HG02981 (cell line): ENCODE measurements around the gene BRINP1.
"Not testable (repeated sequence)": the region's sequence is repeated elsewhere in the genome, so short reads cannot be mapped to it uniquely, and the experiment has no call there.

Experiments
- ATAC-seq: cut with Tn5 transposase; IDR thresholded peaks from one replicate; pipeline ENCODE4 v1.9.1; 2021; ENCODE audit warnings: mild to moderate bottlenecking, moderate library complexity; ENCODE audit not compliant: unreplicated experiment

BRINP1 gene

GRCh38 chr9:119216651-119217331 lies 152.4 kb downstream of the BRINP1 start:
- no peak for ATAC-seq

GRCh38 chr9:119215651-119216050 lies 153.6 kb downstream of the BRINP1 start:
- ATAC-seq, result no peak

GRCh38 chr9:119213471-119213870 lies 155.8 kb downstream of the BRINP1 start:
- ATAC-seq, result no peak

- ATAC-seq, result no peak
Measured at GRCh38 chr9:119197893-119198607, 171.2 kb downstream of the BRINP1 start.

- no peak for ATAC-seq
Measured at GRCh38 chr9:119195521-119195920, 173.7 kb downstream of the BRINP1 start.

- no peak for ATAC-seq
Measured at GRCh38 chr9:119185298-119185697, 183.9 kb downstream of the BRINP1 start.

- ATAC-seq, result no peak
Measured at GRCh38 chr9:119184265-119184936, 184.8 kb downstream of the BRINP1 start.

- ATAC-seq, result no peak
Measured at GRCh38 chr9:119181561-119181960, 187.7 kb downstream of the BRINP1 start.

- no peak for ATAC-seq
Measured at GRCh38 chr9:119180897-119181296, 188.3 kb downstream of the BRINP1 start.

GRCh38 chr9:119179701-119180100 lies 189.5 kb downstream of the BRINP1 start:
- ATAC-seq, result no peak

- no peak for ATAC-seq
Measured at GRCh38 chr9:119177196-119177595, 192.0 kb downstream of the BRINP1 start.

- no peak for ATAC-seq
Measured at GRCh38 chr9:119175581-119175980, 193.7 kb downstream of the BRINP1 start.

GRCh38 chr9:119169222-119169621 lies 200.0 kb downstream of the BRINP1 start:
- not testable (repeated sequence) for ATAC-seq

- no peak for ATAC-seq
Measured at GRCh38 chr9:119167876-119168275, 201.4 kb downstream of the BRINP1 start.

- ATAC-seq, result no peak
Measured at GRCh38 chr9:119167267-119167666, 202.0 kb downstream of the BRINP1 start.

GRCh38 chr9:119166096-119166495 lies 203.1 kb downstream of the BRINP1 start:
- no peak for ATAC-seq

GRCh38 chr9:119165131-119165530 lies 204.1 kb downstream of the BRINP1 start:
- ATAC-seq, result no peak

GRCh38 chr9:119164716-119165115 lies 204.5 kb downstream of the BRINP1 start:
- no peak for ATAC-seq

GRCh38 chr9:119160551-119160950 lies 208.7 kb downstream of the BRINP1 start:
- no peak for ATAC-seq

- ATAC-seq, result no peak
Measured at GRCh38 chr9:119159386-119159785, 209.8 kb downstream of the BRINP1 start.

GRCh38 chr9:119157196-119157595 lies 212.0 kb downstream of the BRINP1 start:
- no peak for ATAC-seq

- ATAC-seq, result no peak
Measured at GRCh38 chr9:119156354-119156753, 212.9 kb downstream of the BRINP1 start.
